Activated CD4-positive, alpha-beta T cell treated with anti-CD3 and anti-CD28 coated beads, Interleukin-10, Interleukin-2, amounts not matched to agents 100 ng/mL and 50 ng/mL, durations not matched to agents 16 hours and 8 hours (primary cell): ENCODE results near the gene CR2.
"Not testable (repeated sequence)": the region's sequence is repeated elsewhere in the genome, so short reads cannot be mapped to it uniquely, and the experiment has no call there.

Source experiments
- DNase-seq: peaks from one replicate; pipeline ENCODE4 v3.0.0-alpha.2; 2020

Gene CR2

DNA sequence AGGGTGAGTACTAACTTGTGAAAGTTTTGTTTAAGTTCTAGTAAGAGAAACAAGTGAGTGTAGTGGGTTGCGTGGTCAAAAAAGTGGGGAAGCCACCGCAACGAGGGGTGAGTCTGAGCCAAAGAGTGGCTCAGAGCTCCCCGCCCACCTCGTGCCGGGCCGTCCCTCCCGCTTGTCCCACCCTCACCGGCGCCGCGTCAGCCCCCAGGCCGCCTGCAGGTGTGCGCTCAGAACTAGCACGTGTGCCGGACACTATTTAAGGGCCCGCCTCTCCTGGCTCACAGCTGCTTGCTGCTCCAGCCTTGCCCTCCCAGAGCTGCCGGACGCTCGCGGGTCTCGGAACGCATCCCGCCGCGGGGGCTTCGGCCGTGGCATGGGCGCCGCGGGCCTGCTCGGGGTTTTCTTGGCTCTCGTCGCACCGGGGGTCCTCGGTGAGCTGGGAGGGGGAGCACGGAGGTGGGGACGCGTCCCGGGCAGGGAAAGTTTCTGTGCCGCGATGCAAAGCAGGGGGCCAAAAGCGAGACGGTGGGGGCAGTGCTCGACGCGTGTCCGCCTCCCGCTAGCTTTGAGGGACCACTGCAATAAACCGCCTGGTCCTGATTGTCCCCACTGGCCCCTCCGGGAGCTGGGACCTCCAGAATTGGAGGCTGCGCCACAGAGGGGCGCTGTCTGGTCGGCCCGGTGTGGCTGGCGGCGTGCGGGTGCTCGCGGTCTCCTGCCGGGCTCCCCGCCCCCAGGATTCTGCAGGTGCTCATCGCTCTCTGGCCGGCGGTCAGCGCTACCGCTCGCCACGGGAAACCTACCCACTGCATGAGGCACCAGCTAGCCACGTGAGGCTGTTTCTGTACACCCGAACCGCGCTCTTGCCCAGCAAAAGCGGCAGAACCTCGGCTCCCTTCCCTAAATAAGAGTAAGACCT lies at the start of gene CR2:
TSS of gene CR2 (plus strand) at position 283 of the 919 bp plus-strand sequence. CDS start at position 374, 91 bp downstream.
- DNase-seq, result peak; percentile 20

DNA sequence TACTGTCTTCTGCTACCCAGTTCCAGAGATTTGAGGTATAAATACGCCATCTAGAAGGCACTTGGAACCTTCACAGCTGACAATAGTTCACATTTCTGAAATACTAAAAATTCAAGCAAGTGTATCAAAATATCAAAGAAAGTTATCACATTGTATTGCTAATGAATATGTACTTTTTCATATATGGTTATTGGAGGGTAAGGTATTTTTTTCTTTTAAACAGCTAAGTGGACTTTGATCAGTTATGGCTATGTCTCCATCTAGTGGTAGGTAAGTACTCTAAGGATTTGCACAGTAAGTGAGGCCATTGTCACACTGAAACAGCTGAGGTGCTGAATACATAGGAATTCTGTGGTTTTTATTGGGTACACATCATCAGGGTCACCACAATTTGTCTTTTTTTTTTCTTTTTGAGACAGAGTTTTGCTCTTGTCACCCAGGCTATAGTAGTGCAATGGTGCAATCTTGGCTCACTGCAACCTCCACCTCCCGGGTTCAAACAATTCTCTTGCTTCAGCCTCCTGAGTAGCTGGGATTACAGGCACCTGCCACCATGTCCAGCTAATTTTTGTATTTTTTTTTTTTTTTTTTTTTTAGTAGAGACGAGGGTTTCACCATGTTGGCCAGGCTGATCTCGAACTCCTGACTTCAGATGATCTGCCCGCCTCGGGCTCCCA lies 49.1 kb upstream of the CR2 start:
- DNase-seq, result peak; percentile 67

DNA sequence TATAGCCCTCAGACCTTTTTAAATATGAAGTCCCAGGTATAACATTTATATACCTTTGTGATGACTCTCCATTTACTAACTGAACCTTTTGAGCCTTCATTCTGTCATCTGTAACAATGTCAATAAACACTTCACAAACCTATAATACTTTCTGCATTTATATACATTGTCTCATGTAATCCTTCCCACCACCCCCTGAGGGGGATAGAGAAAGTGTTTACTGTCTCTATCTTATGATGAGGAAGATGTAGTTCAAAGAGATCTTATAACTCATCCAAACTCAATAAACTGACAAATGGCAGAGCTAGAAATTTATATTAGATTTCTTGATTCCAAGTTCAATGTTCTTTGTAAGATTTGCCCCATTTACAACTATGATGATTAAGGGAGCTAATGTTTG lies 48.3 kb upstream of the CR2 start:
- DNase-seq, result no peak

DNA sequence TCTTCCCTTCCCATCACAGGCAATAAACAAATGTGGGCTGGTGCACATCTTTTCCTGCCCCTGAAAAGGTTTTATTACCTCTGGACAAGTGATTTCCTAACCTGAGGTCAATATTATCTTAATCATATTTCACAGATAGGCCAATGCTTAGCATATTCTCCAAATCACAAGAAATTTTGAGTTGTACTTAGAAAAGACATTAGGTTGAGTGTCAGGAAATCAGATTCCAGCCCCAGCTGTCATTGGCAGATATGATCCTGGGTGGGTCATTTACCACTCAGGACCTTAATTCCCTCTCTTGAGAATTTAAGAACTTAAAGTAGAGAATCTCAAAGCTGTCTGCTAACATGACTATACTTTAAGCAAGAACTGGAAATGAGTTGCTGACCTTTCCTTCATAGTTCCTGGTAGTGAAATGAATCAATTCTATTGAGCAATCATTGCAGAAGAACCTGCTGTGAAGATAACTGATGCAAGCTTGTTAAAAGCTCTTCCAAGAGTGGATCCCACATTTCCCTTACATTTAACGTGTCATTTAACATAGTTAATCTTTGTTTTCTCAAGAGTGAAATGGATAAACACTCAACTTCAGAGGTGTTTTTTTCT lies 46.4 kb upstream of the CR2 start:
- DNase-seq, result peak; percentile 69

DNA sequence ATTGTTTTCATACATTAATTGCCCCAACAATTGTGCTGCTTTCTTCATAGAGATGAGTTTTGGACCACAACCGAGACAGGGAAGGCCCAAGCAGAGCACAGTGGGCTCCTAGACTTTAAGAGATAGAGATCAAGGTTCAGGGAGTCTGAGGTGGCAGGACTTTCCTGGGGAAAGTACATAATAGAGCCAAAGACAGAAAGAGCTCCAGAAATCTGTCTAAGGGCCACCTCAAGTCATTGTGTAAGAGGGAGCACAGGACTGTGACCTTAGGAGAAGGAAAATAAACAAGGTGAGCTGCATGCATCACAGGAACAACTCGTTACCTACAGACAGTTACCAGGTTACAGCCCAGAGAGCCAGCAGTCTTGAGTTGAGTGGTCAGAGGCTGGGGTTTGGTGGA lies 41.3 kb upstream of the CR2 start:
- no peak for DNase-seq

DNA sequence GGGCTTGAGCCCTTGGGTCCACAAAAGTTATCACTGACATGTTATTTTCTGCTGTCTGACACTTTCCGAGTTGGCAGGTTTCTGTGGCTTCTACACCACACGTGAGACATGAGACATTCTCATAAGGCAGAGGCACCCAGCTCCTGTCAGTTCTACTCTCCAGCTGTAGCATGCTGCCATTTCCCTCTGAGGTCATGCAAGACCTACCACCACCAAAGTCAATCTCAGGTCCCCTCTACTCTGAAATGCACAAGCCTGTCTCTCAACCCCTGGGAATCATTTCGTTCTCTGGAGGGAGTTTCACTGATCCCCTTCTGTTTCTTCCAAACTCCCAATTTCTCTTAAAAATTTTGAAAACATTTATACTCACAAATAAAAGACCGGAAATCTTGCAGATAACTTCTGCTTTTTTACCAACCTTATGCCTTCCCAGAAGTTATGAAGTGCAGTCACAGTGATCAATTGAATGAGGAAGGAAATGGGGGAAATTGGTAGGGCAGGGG lies 39.5 kb upstream of the CR2 start:
- peak; percentile 74 for DNase-seq

DNA sequence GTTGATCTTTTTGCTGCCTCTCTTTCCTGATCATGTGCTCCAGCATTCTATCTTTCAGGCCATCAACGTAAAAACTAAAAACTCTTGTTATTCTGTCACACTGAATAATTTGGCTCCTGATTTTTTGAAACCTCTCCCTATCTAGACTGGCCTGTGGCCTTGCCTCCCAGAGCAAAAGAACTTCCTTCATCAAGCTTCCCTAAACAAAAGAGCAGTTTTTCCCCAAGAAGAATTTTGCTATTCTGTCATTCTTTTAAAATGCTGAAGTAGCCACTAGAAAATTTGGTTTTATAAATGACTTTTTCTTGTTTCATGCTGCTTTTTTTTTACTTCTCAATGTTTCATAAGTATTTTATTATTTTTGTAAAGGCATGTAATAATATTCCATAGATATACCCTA lies 37.1 kb upstream of the CR2 start:
- DNase-seq, result no peak

DNA sequence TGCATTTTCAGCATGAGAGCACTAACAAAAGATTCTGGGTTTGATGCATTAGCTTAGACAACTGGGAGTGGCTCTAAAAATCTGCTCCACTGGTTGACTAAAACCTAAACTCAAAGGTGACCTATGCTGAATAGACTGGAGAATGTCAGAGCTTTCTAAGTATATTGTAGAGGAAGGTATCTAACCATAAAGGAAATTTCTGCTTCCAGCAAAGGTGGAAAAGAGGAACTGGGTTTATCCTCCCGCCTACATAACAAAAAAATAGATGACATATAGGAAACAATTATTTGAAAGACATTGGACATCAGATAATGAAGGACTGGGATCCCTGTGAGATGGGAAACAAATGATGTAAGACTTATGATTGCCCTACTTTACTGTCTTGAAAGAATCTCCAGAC lies 35.8 kb upstream of the CR2 start:
- no peak for DNase-seq

DNA sequence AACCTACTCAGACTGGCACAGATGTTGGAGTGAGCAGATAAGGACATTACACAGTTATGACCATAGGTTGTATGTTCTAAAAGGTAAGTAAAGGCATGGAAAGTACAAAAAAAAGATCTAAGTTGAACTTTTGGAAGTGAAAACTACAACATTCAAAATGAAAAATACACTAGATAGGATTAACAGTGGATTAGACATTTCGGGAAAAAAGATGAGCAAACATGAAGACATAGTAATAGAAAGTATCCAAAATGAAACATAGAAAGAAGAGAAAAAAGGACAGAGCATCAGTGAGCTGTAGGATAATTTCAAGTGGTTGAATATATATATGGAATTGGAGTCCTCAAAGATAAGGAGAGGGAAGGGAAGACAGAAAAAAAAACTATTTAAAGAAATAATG lies 34.0 kb upstream of the CR2 start:
- DNase-seq, result no peak

DNA sequence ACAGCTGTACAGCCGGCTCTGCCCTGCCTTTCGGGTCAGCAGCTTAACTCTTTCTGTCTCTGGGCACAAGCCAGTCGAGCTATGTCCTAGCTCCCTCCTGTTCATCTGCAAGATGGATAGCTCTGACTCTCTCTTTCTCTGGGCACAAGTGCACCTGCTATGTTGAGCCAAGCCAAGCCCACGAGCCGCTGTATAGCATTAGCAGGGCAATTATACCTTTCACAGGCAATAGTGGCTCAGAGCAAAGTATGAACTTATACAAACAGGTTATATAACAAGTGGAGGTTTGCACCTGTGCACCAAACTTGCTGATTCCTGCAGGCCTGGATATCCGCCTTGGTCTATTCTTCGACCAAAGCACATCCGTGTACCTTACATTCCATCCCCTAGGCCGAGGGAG lies 33.0 kb upstream of the CR2 start:
- DNase-seq, result no peak

DNA sequence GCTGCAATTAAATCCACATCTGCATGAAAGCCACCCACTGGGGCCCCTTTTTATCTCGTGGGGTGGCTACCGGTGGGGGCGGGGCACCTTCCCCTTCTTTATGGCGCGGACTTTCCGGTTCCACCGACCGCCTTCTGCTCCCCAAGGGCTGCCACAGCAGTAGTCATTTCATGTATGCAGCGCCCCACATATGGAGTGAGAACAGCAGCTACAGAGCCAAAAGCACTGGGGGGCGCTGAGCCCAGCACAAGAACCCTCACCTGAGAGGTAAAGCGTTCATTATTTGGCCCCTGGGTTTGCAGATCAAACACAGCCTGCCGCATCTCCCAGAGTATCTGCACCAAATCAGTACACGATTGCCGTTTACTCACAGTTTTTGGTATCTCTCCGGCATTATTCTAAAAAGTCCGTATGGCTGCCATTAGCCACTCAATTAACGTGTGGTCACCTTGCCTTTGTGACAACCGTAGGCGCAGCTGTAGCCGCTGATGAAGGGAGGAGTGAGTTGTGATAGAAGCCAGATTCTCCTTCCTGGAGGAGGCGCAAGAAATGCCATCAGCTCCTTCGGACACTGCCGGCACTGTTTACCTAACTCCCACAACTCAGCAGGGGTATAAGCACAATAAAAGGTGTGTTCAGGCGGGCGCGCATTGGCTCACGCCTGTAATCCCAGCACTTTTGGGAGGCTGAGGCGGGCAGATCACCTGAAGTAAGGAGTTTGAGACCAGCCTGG lies 30.4 kb upstream of the CR2 start:
- DNase-seq, result no peak

DNA sequence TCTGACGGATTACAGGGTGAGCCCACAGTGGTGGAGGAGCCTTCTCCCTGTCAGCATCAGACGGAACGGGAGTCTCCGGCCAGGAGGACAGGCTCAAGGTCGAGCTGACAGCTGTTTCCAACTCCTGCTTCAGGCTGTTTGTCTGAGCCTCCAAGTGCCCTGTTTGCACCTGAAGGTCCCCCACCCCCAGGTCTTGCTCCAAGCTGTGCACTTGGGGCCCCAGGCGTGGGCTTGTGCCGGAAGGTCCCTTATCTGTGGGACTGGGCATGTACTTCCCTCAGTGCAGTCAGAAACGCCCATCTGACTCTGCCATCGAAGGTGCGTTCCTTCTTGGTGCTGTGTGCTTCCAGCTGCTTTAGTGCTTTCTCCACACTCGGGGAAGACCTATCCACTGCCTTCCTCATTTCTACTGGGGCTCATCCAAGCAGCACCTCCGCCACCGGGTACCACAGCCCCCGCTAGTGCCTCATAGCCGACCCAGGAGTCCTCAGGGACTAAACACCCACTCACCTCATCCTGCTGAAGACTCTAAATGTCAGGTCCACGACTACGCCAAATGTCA lies 29.5 kb upstream of the CR2 start:
- DNase-seq, result no peak

DNA sequence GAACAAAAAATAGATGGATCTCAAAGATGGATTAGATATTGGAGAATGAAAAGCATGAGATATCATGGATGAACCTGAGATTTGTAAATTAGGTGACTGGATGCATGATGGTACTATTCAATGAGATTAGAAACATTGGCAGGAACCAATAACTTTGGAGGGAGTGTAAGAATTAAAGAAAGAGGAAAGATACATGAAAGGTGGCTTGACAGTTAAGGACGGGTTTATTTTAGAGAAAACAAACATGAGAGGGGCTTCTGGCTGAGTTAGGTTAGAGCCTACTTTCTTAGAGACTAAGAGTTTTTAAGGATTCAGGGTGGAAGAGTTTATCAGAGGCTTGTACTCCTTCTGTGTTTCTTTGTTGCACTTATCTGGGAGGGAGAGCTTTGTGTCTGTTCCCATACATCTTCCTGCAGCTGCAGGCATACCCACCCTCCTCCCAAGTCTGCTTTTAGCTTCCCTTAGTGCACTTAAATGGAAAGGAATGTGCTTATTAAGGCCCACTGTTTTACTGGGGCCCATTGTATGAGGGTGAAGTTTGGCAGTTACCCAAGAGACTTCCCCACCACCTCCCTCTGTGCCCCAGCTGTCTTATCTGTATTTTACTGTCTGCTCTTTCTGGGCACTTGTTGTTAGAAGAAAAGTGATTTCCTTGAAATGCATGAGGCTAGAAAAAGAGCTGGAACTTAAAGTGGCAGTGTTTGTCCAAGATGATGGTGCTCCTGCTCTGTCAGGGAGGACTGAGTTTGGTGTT lies 26.1 kb upstream of the CR2 start:
- DNase-seq, result no peak

DNA sequence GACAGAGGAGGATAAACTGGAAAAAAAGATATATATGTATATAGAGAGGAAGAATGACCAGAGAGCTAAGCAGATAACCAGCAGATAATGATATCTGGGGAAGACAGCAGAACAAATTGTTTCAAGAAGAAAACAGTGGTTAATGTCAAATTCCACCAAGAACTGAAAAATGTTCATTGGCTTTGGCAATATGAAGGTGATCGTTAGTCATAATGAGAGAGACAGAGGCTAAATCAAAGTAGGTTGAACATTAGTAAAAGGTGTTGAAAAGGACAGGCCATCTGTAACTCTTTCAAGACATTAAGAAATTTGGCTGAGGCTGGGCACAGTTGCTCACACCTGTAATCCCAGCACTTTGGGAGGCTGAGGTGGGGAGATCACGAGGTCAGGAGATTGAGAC lies 25.3 kb upstream of the CR2 start:
- DNase-seq, result no peak

DNA sequence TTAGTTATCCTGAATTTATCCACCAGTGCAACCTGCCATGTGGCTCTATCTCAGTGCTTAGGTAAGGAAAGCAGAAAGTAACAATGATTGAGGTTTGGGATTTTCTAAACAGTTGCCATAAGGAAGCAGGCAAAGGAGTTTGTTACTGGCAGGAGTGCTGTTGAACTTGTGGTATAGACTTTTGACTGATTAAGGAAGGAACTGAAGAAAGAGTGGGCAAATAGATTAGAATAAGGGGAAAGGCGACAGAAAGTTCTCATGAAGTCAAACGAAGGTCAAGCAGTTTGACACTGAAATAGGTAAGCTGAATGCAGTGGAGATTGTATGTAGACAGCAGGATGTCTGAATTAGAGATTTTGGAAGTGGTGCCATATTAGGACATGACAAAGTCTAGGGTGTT lies 24.2 kb upstream of the CR2 start:
- DNase-seq, result no peak

DNA sequence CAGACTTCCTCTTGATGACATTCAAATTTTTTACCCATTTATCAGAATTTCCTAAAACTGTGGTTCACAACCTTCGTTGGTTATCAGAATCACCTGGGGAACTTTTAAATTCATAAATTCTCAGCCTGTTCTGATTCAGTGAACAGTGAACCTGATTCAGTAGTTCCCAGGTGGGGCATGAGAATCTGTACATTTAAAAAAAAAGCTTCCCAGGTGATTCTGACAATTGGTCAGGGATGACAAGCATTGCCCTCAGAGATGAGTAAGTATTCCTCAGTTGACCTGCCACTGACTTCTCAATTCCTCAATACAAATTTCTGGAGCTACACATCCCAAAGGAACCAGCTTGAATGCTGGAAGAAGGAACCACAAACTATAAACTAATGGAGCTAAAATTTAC lies 23.5 kb upstream of the CR2 start:
- no peak for DNase-seq

DNA sequence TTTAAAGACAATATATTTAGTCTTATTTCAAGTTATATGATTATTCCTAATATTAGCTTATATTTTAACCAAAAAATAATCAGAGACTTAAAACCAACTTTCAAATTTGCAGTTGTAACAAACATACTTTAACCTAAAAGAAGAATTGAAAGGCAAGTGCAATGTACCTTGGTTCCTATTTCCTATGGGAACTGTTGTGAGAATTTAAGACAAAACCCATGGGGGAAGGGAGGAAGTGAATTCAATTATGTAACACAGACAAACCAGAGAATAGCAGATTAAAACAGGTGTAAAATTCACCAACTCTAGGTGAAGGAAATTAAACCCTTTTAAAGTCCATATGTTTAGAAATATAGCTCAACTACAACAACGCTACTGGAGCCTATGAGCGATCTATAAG lies 22.6 kb upstream of the CR2 start:
- DNase-seq, result no peak

DNA sequence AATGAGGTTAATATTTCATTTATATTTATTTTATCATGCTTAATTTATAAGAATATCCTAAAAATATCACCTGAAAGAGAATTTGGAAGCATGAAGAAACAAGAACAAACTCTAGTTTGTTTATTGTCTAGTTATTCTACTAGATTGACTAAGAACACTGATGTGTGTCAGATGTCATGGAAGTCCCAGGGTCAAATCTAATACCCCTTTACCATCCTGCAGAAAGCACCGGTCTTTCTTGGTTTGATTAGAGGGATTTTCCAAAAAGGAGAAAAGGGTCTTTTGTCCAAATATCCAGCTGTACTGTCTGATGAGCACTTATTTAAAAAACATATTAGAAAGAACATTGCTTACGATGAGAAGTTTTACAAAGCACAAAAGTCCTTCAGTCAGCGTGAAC lies 20.7 kb upstream of the CR2 start:
- no peak for DNase-seq

DNA sequence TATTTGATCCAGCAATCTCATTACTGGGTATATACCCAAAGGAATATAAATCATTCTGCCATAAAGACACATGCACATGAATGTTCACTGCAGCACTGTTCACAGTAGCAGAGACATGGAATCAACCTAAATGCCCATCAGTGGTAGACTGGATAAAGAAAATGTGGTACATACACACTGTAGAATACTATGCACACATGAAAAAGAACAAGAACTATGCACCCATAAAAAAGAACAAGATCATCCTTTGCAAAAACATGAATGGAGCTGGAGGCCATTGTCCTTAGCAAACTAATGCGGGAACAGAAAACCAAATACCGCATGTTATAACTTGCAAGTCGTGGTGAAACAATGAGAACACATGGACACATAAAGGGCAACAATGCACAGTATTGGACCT lies 17.4 kb upstream of the CR2 start:
- DNase-seq, result not testable (repeated sequence)

DNA sequence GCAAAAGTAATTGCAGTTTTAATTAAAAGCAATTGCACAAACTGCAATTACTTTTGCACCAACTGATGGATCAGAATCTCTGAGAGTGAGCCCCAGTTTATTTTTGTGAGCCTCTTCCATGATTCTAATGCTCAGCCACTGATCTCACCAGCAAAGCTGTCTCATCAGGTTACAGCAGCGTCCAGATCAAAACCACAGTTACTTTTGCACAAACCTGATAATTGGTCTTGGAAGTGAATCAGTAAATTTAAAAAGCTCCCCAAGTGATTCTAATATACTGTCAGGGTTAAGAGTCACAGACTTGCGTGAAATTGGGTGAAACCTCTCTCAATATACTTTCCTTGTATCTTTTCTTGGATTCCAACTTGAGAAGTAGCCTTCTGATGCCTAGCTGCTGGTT lies 13.5 kb upstream of the CR2 start:
- DNase-seq, result no peak

DNA sequence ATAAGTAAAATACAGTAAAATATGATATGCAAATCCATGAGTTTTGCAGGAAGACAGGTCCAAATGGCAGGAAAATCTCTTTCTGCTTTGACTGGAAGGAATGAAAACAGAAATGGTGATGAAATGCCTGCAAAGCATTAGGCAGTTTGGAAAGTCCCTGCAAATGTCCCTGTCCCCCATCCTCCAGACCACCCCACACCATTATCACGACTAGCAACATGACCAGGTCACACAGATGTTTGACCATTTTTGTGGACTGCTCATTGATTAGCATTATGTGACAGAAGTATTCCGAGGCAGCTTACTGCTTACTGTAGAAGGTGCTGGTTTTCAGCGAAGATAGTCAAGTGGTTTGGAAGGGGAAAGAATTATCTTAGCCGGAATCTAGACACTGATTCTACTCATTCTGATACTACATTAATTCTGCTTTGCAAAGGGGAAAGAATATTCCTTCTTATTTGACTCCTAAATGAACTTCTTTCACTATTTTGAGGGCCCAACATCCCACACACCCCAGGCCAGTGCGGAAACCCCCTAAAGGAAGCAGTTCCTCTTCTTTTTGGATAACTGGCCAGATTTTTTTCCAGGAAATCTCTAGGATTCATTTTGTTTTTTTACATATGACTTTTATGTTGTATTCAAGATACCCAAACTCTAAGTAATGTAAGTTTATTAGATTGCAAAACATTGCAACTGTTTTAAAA lies 9.5 kb upstream of the CR2 start:
- DNase-seq, result peak; percentile 16

DNA sequence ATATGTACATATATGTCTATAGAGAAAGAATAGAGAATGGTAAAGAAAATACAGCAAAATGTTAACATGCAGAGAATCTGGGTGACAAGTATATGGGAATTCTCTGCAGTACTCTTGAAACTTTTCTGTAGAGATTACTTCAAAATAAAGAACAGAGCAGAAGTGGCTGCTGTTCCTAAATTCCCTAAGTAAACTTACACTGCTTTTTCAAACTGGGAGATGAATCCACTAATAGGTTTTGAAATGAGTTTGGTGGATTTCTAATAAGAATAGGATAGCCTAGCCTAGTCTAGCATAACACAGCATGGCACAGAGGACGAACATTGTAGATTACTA lies 450 bp upstream of the CR2 start:
- no peak for DNase-seq
